Activated naive CD8-positive, alpha-beta T cell (primary cell): ENCODE results near the gene RAD51AP2.
"Not testable (repeated sequence)": the region's sequence is repeated elsewhere in the genome, so short reads cannot be mapped to it uniquely, and the experiment has no call there.

ENCODE experiments used
- H3K27ac Mint-ChIP-seq: one replicate; pipeline ENCODE4 v1.8.0; 2021; ENCODE audit warnings: mixed read lengths
- H3K27me3 Mint-ChIP-seq: one replicate; pipeline ENCODE4 v1.8.0; 2021; ENCODE audit warnings: mixed read lengths
- H3K36me3 Mint-ChIP-seq: one replicate; pipeline ENCODE4 v1.8.0; 2021; ENCODE audit warnings: mixed read lengths
- H3K4me1 Mint-ChIP-seq: one replicate; pipeline ENCODE4 v1.8.0; 2021; ENCODE audit warnings: low read depth, mixed read lengths
- H3K4me3 Mint-ChIP-seq: one replicate; pipeline ENCODE4 v1.8.0; 2021; ENCODE audit warnings: mild to moderate bottlenecking, mixed read lengths
- H3K9me3 Mint-ChIP-seq: one replicate; pipeline ENCODE4 v1.8.0; 2021; ENCODE audit warnings: low read depth, mixed read lengths

The RAD51AP2 gene

GRCh38 chr2:17518212-17519154 is at the start of gene RAD51AP2:
TSS of gene RAD51AP2 (minus strand) at chr2:17518440. CDS start at chr2:17518415, 25 bp downstream.
- Mint-ChIP-seq H3K36me3 (no peaks in the 10 kb centered on the region), H3K27ac (no peak within 1 kb of the TSS)

GRCh38 chr2:17565726-17566125 is 47.5 kb upstream of the RAD51AP2 start:
- not testable (repeated sequence) for H3K9me3 Mint-ChIP-seq, H3K27ac Mint-ChIP-seq, H3K4me3 Mint-ChIP-seq, H3K4me1 Mint-ChIP-seq, H3K27me3 Mint-ChIP-seq, H3K36me3 Mint-ChIP-seq

More at GRCh38 chr2:17518212-17519154, at the start of gene RAD51AP2:
- Mint-ChIP-seq H3K27me3 (peaks cover 18% of the 10 kb centered on the region), H3K9me3 (peaks cover 4% of the 10 kb centered on the region), H3K4me3 (no peak within 1 kb of the TSS), H3K4me1 (no peaks in the 10 kb centered on the region)

- Mint-ChIP-seq H3K9me3 (no peaks in the 10 kb centered on the region), H3K36me3 (no peaks in the 10 kb centered on the region), H3K4me3 (no peak overlapping the region), H3K27me3 (no peaks in the 10 kb centered on the region), H3K27ac (no peak overlapping the region), H3K4me1 (no peaks in the 10 kb centered on the region)
These were observed 40.6 kb upstream of the RAD51AP2 start for GRCh38 chr2:17558878-17559277.

- no peak overlapping the region for H3K4me3 Mint-ChIP-seq
- no peak overlapping the region for H3K27ac Mint-ChIP-seq
- H3K36me3 Mint-ChIP-seq = no peaks in the 10 kb centered on the region
- H3K9me3 Mint-ChIP-seq = no peaks in the 10 kb centered on the region
- H3K27me3 Mint-ChIP-seq = no peaks in the 10 kb centered on the region
- H3K4me1 Mint-ChIP-seq = no peaks in the 10 kb centered on the region
These were observed 39.8 kb upstream of the RAD51AP2 start for GRCh38 chr2:17558053-17558452.

- H3K9me3 Mint-ChIP-seq = no peaks in the 10 kb centered on the region
- no peak overlapping the region for H3K27ac Mint-ChIP-seq
These were observed 39.4 kb upstream of the RAD51AP2 start for GRCh38 chr2:17557596-17557995.

GRCh38 chr2:17555150-17555549 is 36.9 kb upstream of the RAD51AP2 start:
- no peaks in the 10 kb centered on the region for H3K36me3 Mint-ChIP-seq
- H3K9me3 Mint-ChIP-seq = no peaks in the 10 kb centered on the region
- no peaks in the 10 kb centered on the region for H3K27me3 Mint-ChIP-seq
- no peak overlapping the region for H3K27ac Mint-ChIP-seq
- no peak overlapping the region for H3K4me3 Mint-ChIP-seq
- H3K4me1 Mint-ChIP-seq = no peaks in the 10 kb centered on the region

More at GRCh38 chr2:17557596-17557995, 39.4 kb upstream of the RAD51AP2 start:
- Mint-ChIP-seq H3K27me3 (no peaks in the 10 kb centered on the region), H3K4me3 (no peak overlapping the region), H3K36me3 (no peaks in the 10 kb centered on the region), H3K4me1 (no peaks in the 10 kb centered on the region)

- H3K4me3 Mint-ChIP-seq = no peak overlapping the region
- no peak overlapping the region for H3K27ac Mint-ChIP-seq
- H3K36me3 Mint-ChIP-seq = no peaks in the 10 kb centered on the region
- no peaks in the 10 kb centered on the region for H3K4me1 Mint-ChIP-seq
- no peaks in the 10 kb centered on the region for H3K9me3 Mint-ChIP-seq
- peaks cover 10% of the 10 kb centered on the region for H3K27me3 Mint-ChIP-seq
These were observed 32.7 kb upstream of the RAD51AP2 start for GRCh38 chr2:17550907-17551306.

GRCh38 chr2:17547737-17548136 is 29.5 kb upstream of the RAD51AP2 start:
- no peaks in the 10 kb centered on the region for H3K9me3 Mint-ChIP-seq
- no peak overlapping the region for H3K4me3 Mint-ChIP-seq
- H3K27ac Mint-ChIP-seq = no peak overlapping the region
- peaks cover 16% of the 10 kb centered on the region for H3K27me3 Mint-ChIP-seq
- H3K36me3 Mint-ChIP-seq = no peaks in the 10 kb centered on the region
- H3K4me1 Mint-ChIP-seq = no peaks in the 10 kb centered on the region

- H3K27ac Mint-ChIP-seq = no peak overlapping the region
- H3K4me3 Mint-ChIP-seq = no peak overlapping the region
- no peaks in the 10 kb centered on the region for H3K36me3 Mint-ChIP-seq
- peaks cover 18% of the 10 kb centered on the region for H3K27me3 Mint-ChIP-seq
- no peaks in the 10 kb centered on the region for H3K4me1 Mint-ChIP-seq
- no peaks in the 10 kb centered on the region for H3K9me3 Mint-ChIP-seq
These were observed 29.0 kb upstream of the RAD51AP2 start for GRCh38 chr2:17547237-17547636.

- Mint-ChIP-seq H3K27ac (no peak overlapping the region), H3K4me3 (no peak overlapping the region), H3K36me3 (no peaks in the 10 kb centered on the region), H3K4me1 (no peaks in the 10 kb centered on the region), H3K27me3 (peaks cover 27% of the 10 kb centered on the region), H3K9me3 (no peaks in the 10 kb centered on the region)
These were observed 27.7 kb upstream of the RAD51AP2 start for GRCh38 chr2:17545680-17546613.

- H3K36me3 Mint-ChIP-seq = no peaks in the 10 kb centered on the region
- H3K9me3 Mint-ChIP-seq = no peaks in the 10 kb centered on the region
- no peaks in the 10 kb centered on the region for H3K4me1 Mint-ChIP-seq
- H3K4me3 Mint-ChIP-seq = no peak overlapping the region
- peaks cover 35% of the 10 kb centered on the region for H3K27me3 Mint-ChIP-seq
- no peak overlapping the region for H3K27ac Mint-ChIP-seq
These were observed 26.0 kb upstream of the RAD51AP2 start for GRCh38 chr2:17544256-17544655.

- no peak overlapping the region for H3K27ac Mint-ChIP-seq
- H3K9me3 Mint-ChIP-seq = no peaks in the 10 kb centered on the region
- no peaks in the 10 kb centered on the region for H3K4me1 Mint-ChIP-seq
- H3K27me3 Mint-ChIP-seq = peaks cover 35% of the 10 kb centered on the region
- no peaks in the 10 kb centered on the region for H3K36me3 Mint-ChIP-seq
- H3K4me3 Mint-ChIP-seq = no peak overlapping the region
These were observed 25.6 kb upstream of the RAD51AP2 start for GRCh38 chr2:17543848-17544247.

- no peaks in the 10 kb centered on the region for H3K9me3 Mint-ChIP-seq
These were observed 25.0 kb upstream of the RAD51AP2 start for GRCh38 chr2:17543131-17543660.

GRCh38 chr2:17542471-17542870 is 24.2 kb upstream of the RAD51AP2 start:
- Mint-ChIP-seq H3K27ac (no peak overlapping the region), H3K27me3 (peaks cover 35% of the 10 kb centered on the region), H3K4me1 (peaks cover 4% of the 10 kb centered on the region), H3K9me3 (no peaks in the 10 kb centered on the region), H3K4me3 (no peak overlapping the region), H3K36me3 (no peaks in the 10 kb centered on the region)

More at GRCh38 chr2:17543131-17543660, 25.0 kb upstream of the RAD51AP2 start:
- Mint-ChIP-seq H3K27me3 (peaks cover 34% of the 10 kb centered on the region), H3K36me3 (no peaks in the 10 kb centered on the region), H3K4me3 (no peak overlapping the region), H3K27ac (no peak overlapping the region), H3K4me1 (peaks cover 3% of the 10 kb centered on the region)

- Mint-ChIP-seq H3K4me1 (peaks cover 4% of the 10 kb centered on the region), H3K36me3 (no peaks in the 10 kb centered on the region), H3K27ac (no peak overlapping the region), H3K4me3 (no peak overlapping the region), H3K9me3 (no peaks in the 10 kb centered on the region), H3K27me3 (peaks cover 34% of the 10 kb centered on the region)
These were observed 23.3 kb upstream of the RAD51AP2 start for GRCh38 chr2:17541531-17541950.
